A204.1 (cell line): ENCODE data around the gene MYO5B.
"Not testable (repeated sequence)": the region's sequence is repeated elsewhere in the genome, so short reads cannot be mapped to it uniquely, and the experiment has no call there.

Experiments
- FAIRE-seq: peaks from 2 replicates; lab custom pipeline; 2012; peaks lifted over from hg19 to GRCh38; lab: Jason Lieb, UNC

Gene MYO5B

DNA sequence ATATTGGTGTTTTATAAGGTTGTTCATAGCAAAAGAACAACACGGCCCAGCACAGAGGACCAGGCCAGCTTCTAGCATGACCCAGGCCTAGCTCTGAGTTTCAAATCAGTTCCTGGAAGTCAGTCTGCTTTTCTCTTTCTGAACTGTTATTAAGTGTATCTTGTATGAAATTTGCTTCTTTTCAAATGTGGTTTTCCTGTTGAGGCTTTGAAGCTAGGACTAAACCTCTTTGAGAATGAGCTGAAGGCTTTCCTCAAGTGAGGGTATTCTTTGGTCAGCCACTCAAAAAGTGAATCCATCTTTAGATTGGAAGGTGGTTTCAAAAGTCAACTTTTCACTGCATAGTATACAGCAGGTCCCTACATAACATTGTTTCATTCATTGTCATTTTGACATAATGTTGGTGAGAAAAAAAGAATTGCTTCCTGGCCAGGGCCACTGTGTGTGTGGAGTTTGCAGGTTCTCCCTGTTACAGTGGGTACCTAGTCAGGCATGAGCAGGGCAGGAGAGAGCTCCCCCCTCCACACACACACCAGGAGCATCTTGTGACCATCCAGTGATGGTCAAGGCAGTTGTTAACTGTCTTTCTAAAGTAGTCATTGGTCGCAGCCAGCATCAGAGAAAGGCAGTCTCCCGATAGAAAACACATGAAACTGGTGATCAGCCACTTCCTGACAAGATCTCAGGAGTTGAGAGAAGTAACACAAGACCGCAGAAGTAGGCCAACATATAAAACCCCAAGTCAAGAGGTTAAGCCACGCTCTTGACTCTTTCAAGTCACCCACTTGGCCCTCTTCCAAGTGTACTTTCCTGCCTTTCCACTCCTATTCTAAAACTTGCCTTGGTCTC is 374.9 kb downstream of the MYO5B start:
- FAIRE-seq = no peak

DNA sequence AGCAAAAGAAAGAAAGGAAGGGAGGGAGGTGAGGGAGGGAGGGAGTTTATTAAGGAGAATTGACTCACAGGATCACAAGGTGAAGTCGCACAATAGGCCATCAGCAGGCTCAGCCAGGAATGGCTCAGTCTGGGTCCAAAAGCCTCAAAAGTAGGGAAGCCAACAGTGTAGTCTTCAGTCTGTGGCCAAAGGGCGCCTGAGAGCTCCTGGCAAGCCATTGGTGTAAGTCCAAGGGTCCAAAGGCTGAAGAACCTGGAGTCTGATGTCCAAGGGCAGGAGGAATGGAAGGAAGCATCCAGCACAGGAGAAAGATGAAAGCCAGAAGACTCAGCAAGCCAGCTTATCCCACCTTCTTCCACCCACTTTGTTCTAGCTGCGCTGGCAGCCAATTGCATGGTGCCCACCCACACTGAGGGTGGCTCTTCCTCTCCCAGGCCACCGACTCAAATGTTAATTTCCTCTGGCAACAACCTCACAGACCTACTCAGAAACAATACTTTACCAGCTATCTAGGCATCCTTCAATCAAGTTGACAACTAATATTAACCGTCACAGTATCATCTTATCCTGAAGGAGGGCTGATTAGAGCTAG is 375.8 kb downstream of the MYO5B start:
- FAIRE-seq = no peak

DNA sequence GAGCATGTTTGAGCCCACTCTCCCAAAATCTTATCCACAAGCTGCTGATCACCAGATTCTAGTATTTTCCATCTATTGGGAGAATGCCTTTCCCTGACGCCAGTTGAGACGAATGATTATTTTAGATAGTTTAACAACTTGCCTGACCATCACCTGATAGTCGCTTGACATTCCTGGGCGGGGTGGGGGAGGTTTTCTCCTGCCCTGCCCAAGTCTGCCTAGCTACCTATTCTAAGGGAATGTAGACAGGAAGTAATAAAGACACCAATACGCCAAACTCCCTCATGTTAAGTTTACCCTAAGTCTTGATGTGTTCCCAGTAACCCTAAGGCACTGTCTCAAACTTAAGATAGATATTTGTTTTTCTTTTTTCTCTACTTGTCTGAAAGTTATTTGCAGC is 377.0 kb downstream of the MYO5B start:
- no peak for FAIRE-seq

DNA sequence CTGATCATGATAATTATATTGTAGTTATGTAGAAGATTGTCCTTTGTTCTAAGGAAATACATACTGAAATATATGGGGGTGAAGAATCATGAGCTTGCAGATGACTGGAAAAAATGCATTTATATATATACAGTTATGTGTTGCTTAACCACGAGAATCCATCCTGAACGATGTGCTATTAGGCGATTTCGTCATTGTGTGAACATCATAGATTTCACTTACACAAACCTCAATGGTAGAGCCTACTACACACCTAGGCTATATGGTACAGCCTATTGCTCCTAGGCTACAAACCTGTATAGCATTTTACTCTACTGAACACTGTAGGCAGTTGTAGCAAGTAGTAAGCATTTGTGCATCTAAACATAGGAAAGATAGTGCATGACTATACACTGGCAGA is 379.0 kb downstream of the MYO5B start:
- no peak for FAIRE-seq

DNA sequence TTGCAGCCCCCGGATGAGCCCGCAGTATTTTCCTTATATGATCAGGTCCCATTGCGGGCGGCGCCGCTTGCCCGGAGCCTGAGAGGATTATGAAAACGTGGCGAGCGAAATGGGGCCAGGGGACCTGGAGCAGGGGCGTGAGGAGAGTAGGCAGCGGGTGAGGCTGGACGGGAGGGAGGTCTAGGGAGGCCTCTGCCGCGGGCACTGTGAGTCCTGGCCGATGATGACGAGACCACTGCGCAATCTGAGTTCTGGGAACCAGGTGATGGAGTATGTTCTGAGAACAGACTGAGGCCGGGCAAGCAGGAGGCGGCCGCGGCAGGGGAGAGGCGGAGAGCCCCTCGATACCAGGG is 380.8 kb downstream of the MYO5B start:
- FAIRE-seq = no peak

DNA sequence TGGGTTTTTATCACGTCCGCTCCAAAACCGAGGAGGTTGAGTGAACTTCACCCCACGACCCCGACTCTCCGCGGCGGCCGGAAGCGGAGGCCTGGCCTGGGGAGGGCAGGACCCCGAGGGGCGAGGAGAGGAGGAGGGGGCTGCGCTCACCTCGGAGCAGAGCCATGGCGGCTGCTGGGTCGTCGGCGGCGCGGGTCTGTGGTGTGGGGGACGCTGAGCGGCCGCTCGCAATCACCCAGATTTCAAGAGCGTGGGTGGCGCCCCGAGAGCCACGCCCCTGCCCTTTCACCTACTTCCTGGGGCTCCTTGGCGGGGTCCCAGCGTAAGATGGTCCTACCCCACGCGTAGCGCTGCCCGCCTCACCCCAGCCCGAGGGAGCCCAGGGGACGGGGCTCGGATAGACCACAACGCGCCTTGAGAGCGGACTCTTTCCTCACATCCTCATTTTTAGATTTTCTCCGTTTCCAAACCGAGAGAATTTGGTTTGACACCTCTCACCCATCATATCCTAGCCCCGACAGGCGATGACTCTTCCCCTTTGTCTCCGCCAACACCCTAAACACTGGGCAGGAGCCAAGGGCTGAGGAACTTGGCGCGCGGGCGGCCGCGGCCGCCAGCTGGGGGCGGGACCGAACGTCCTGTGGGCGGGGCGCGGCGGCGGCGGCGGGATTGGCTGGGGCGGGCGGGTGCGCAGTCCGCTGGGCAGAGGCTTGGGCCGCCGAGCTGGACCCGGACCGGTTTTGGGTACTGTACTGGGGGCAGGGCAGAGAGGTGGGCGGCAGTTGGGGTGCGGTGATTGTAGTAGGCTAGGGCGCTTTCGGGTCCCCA is 381.4 kb downstream of the MYO5B start, which contains the start of gene ACAA2:
TSS of gene ACAA2 (minus strand) at position 215 of the 828 bp plus-strand sequence. CDS start at position 166, 49 bp downstream.
- no peak for FAIRE-seq

DNA sequence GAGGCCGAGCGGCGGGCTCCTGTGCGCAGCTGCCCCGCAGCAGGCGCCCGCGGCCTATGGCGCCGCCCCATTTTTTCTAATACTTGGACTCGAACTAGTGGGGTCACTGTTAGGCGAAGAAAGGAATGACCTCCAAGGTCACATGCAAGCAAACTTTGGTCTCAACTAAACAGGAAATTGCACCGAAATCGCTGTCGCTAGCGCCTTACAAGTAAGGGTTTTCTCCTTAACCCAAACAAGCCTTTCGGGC is 382.0 kb downstream of the MYO5B start:
- no peak for FAIRE-seq

DNA sequence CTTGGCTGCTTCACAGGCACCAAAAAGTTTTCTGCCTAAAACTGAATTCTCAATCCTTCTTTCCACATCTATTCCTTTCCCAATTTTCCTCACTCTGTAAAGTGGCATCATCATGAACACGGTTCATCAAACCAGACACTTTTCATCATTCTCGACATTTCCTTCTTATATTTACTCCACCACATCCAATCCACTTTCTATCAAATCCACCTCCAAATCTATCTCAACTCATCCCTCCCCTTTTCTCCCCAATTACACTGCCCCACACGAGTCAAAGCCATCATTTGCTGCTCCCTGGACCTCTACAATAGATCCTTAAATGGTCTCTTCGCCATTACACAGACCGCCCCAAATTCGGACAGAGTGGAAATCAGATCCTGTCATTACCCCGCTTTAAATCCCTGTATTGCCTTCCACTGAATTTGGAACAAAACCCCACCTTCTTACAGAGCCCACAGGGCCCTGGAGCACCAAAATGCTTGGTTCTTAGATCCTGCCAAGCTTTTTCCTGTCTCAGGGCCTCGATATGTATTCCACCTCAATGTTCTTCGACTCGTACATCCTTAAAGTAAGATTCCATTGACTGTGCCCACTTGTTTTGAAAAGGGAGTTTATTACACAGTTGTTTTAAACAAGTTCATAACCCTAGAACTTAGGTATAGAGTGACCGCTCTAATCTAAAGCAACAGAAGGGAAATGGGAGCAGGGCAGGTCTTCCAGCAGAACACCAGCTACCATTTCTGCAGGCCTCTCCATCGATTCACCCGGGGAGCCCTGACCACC is 382.5 kb downstream of the MYO5B start:
- no peak for FAIRE-seq

DNA sequence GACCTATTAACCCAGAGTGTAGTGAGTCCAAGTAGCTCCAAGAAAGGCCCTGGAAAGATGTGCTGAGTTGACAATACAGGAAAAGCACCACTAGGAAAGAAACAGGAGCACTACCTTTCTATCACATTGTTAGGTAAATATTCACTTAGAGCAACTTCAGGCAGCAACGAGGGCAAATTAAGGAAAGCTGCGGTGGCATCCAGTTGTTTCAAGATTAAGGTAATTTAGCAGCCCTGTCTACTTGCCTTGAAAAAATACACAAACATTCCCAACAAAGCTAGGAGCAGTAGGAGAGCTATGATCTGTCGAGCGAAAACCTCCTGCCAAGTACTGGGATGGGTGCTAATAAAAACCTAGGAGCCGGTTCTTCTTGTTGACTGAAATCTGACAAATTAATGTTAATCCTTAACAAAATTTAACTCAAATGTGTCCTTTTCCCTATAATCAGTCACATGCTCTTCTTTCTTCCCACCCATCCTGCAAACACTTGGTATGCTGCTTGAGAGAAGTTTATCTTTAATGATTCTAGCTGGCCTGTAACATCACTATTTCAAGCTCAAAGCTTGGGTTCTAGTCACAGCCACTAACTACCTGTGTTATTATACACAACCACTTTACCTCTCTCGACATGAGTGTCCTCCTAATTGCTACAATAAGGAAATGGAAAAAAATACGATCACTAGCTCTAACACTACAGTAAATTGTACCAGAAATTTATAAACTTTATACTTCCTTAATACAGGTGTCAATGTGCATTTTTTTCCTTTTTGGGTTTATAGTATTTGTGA is 383.6 kb downstream of the MYO5B start:
- no peak for FAIRE-seq

DNA sequence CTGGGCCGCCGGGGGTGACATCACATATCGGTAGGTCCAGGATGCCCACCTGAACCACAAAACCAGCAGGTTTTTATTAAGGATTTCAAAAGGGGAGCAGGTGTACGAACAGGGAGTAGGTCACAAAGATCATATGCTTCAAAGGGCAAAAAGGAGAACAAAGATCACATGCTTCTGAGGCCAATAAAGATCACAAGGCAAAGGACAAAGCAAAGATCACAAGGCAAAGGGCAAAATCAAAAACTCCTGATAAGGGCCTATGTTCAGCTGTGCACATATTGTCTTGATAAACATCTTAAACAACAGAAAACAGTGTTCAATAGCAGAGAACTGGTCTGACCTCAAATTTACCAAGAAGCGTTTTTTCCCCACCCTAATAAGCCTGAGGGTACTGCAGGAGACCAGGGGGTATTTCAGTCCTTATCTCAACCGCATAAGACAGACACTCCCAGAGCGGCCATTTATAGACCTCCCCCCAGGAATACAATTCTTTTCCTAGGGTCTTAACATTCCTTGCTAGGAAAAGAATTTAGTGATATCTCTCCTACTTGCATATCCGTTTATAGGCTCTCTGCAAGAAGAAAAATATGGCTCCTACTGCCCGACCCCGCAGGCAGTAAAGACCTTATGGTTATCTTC is 386.3 kb downstream of the MYO5B start:
- not testable (repeated sequence) for FAIRE-seq

DNA sequence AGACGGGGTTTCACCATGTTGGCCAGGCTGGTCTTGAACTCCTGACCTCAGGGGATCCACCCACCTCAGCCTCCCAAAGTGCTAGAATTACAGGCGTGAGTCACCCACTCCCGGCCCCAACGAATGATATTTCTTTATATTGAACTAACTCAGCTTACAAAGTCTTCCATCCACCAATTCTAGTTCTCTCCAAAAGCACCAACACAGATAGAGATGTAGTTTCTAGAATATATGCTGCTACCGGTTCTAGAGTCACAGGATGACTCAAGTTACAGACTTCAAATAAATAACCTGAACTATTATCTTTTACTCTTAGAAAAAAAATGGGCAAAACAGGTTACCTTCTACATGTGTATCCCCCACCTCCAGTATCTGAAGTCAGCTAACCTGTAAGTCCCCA is 390.9 kb downstream of the MYO5B start:
- FAIRE-seq = no peak

DNA sequence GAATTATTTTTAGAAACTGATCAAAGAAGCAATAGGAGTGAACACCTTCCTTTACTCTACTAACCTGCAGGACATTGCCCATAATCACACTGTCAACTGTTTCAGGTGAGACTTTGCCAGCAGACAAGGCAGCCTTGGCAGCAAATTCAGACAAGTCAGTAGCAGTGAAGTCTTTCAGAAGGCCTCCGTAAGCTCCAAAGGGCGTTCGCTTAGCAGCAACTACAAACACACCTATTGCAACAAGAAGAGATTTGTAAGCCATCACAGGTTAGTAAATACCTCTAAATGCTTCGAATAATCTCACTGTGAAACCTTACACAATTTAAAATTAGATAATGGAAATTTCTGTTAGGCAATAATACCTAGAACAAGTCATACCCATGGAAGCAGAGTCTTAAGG is 392.3 kb downstream of the MYO5B start:
- FAIRE-seq = no peak

DNA sequence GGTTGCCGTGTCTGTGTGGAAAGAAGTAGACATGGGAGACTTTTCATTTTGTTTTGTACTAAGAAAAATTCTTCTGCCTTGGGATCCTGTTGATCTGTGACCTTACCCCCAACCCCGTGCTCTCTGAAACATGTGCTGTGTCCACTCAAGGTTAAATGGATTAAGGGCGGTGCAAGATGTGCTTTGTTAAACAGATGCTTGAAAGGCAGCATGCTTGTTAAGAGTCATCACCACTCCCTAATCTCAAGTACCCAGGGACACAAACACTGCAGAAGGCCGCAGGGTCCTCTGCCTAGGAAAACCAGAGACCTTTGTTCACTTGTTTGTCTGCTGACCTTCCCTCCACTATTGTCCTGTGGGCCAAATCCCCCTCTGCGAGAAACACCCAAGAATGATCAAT is 394.5 kb downstream of the MYO5B start:
- not testable (repeated sequence) for FAIRE-seq

DNA sequence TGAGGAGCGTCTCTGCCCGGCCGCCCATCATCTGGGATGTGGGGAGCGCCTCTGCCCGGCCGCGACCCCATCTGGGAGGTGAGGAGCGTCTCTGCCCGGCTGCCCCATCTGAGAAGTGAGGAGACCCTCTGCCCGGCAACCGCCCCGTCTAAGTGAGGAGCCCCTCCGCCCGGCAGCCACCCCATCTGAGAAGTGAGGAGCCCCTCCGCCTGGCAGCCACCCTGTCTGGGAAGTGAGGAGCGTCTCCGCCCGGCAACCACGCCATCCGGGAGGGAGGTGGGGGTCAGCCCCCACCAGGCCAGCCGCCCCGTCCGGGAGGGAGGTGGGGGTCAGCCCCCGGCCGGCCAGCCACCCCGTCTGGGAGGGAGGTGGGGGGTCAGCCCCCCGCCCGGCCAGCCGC is 395.1 kb downstream of the MYO5B start:
- not testable (repeated sequence) for FAIRE-seq

DNA sequence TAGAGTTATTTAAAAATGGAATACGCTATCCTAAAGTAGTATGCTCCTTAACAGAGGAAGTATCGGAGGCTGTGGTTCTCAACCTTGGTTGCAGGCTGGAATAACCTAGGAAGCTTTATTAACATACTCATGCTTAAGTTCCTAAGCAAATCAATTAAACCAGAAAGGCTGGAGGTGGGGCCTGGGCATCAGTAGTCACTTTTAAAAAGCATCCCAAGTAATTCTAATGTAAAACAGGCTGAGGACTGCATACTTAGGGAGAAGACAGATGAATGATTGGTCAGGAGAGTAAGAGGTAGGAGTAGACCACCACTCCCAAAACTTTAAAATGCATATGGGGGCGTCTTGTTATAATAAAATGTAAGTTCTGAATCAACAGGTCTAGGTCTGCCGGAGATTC is 396.9 kb downstream of the MYO5B start:
- FAIRE-seq = no peak

DNA sequence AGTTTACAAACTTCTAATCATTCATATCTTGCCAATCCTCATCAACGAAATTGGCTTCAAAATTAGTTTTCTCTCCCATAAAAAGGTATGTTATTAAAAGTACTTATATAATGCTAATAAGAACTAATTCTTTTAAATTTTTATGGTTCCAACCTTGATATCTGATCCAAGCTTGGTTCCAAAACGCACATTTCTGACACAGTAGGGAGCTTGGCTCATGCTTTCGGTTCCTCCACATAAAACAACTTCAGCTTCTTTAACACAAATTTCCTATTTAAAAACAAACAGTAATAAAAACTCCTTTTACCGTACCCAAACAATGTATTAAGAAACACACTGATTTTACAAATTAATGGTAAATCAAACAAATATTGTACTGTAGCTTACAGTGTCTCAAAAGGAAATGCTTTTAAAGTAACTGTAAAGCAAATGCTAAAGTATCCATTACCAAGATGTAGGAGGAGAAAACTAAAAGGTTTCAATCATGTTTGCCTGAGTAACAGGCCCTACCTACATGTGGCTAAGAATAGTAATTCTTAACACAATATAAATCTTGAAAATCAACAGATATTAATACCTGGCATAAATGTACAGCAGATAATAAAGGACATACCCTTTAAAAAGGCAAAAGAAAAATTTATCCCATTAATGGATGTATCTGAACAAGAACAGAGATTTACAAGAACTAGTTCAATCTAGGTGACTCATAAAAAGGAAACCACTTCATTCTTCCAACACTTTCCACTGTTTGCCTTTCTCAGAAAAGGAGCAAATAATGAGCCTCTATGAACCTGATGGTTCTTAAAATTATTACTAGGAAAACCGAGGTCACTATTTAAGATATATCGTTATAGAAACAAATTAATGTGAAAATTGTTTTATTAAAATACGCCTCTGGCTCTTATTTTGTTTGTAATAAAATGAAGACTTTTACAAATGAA is 399.1 kb downstream of the MYO5B start:
- FAIRE-seq = no peak

DNA sequence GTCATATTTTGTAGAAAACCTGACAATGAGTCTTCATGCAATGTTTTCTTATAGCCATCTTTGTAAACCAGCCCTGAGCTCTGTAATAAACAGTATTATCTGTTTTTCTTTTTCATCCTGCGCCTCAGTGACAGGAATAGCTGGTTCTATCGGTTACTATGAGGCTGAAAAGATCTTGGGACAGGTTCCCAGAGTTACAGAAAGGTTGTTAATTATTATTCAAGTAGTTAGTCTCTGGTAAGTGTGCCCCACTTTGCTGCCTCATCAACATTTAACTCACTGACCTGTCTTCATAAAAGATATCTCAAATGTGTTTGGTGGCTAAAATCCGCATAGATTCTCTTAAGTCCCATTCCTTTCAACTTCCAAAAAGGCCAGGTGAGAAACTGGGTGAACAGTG is 400.2 kb downstream of the MYO5B start:
- no peak for FAIRE-seq

DNA sequence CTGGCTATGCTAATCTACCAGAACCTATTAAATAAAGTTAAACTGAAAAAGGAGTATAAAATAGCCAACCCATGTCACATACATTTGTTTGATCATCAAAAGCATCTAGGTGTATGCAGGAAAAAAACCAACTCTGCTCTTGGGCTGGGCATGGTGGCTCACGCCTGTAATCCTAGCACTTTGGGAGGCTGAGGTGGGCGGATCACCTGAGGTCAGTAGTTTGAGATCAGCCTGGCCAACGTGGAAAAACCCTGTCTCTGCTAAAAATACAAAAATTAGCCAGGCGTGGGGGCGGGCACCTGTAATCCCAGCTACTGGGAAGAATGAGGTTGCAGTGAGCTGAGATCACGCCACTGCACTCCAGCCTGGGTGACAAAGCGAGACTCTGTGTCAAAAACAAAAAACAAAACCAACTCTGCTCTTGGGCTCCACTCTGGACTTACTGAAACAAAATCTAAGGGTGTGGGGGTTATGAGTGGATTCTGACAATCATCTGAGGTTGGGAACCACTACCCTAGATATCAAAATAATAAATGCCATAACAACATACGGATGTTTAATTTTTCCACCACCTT is 405.3 kb downstream of the MYO5B start:
- FAIRE-seq = not testable (repeated sequence)

DNA sequence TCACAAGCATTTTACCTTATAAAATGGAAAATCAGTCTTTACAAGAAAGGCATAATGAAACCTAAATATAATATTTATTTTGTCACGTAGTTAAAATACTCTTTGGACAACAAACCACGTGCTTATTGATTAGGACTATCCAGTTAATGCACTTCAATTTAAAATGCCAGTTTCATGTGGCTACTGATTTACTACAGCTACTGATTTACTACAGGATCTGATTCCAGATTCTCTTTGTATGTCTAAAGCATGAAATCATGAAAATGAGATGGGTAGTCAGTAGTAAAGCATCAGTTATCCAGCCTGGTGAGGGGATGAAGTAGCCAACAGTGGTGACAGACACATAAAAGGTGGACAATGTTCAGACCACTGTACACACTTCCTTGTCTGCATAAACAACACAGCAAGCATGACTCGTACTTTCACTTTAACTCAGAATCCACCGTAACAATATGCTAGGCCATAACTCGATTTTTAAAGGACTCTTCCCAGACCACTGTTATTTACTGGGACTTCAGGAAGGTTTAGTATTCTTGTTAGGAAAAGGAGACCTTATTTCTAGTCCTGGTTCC is 406.5 kb downstream of the MYO5B start:
- no peak for FAIRE-seq
